HCT116 (cell line): Measurements from ENCODE around the gene TESK1.

Experiments used
- CTCF ChIP-seq, 3 experiments: fragments of 200-600 bp in 1 of 3; sonication (generic) in 1 of 3; IDR thresholded peaks in 2 of 3; conservative IDR thresholded peaks in 1 of 3; 2 replicates each; pipeline ENCODE4 v1.5.1; 2012 to 2017; ENCODE audit warnings: low read depth in 2 of 3, low read length in 2 of 3, antibody characterized with exemption in 1 of 3, borderline replicate concordance in 1 of 3, control low read depth in 1 of 3, mild to moderate bottlenecking in 1 of 3, mixed read lengths in 1 of 3, mixed run types in 1 of 3, moderate library complexity in 1 of 3; ENCODE audit not compliant: insufficient read depth in 1 of 3
- ELF1 ChIP-seq: IDR thresholded peaks from 2 replicates; pipeline ENCODE4 v1.6.1; 2012; ENCODE audit warnings: low read depth, borderline replicate concordance
- EZH2 ChIP-seq: fragments of 200-600 bp; sonication (generic); IDR thresholded peaks from 2 replicates; pipeline ENCODE4 v1.6.1; 2017; ENCODE audit warnings: antibody characterized with exemption, mixed run types
- FOSL1 ChIP-seq: IDR thresholded peaks from 2 replicates; pipeline ENCODE4 v1.6.1; 2012; ENCODE audit warnings: low read depth
- POLR2A ChIP-seq: IDR thresholded peaks from 2 replicates; pipeline ENCODE4 v1.7.0; 2011; ENCODE audit warnings: borderline replicate concordance; ENCODE audit not compliant: insufficient read depth, insufficient read length; ENCODE audit errors: extremely low read depth
- POLR2AphosphoS5 ChIP-seq: IDR thresholded peaks from 2 replicates; pipeline ENCODE4 v1.6.1; 2011; ENCODE audit warnings: mild to moderate bottlenecking, low read depth, low read length, moderate library complexity
- RAD21 ChIP-seq: IDR thresholded peaks from 2 replicates; pipeline ENCODE4 v1.6.1; 2012; ENCODE audit warnings: low read depth, mild to moderate bottlenecking
- SIN3A ChIP-seq: IDR thresholded peaks from 2 replicates; pipeline ENCODE4 v1.6.1; 2012; ENCODE audit warnings: low read depth
- SRF ChIP-seq: IDR thresholded peaks from 2 replicates; pipeline ENCODE4 v1.6.1; 2012; ENCODE audit warnings: low read depth
- TCF7L2 ChIP-seq: IDR thresholded peaks from 2 replicates; pipeline ENCODE4 v1.7.0; 2011; ENCODE audit warnings: borderline replicate concordance, inconsistent platforms; ENCODE audit not compliant: insufficient read depth, insufficient read length; ENCODE audit errors: extremely low read depth
- ZNF274 ChIP-seq: fragments of 200-500 bp; sonication (Bioruptor generic); IDR thresholded peaks from 2 replicates; pipeline ENCODE4 v1.6.1; 2014; ENCODE audit warnings: mild to moderate bottlenecking, low read depth, low read length, inconsistent platforms
- TF ChIP-seq, protein P1 (sequence below): IDR thresholded peaks from 2 replicates; pipeline ENCODE4 v1.6.1; 2012; ENCODE audit warnings: low read depth

DNA sequence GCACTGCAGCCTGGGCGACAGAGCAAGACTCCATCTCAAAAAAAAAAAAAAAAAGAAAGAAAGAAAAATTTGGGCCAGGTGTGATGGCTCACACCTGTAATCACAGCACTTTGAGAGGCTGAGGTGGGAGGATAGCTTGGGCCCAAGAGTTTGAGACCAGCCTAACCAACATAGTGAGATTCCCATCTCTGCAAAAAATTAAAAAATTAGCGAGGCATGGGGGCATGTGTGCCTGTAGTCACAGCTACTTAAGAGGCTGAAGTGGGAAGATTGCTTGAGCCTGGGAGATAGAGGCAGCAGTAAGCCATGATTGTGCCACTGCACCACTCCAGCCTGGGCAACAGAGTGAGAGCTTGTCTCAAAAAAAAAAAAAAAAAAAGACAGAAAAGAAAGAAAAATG, 48.5 kb downstream of the TESK1 start:
- TF ChIP-seq POLR2A (no peak), TCF7L2 (no peak), SRF (no peak), EZH2 (no peak), POLR2AphosphoS5 (no peak), RAD21 (no peak), CTCF (IDR thresholded peaks at IDR 0.05 in 2 of 3, conservative IDR thresholded peaks at IDR 0.05 in 1 of 3; ENCODE audit: borderline replicate concordance in 1 of 3, insufficient read depth in 1 of 3, low read depth in 2 of 3, low read length in 2 of 3) (no peak), ZNF274 (no peak), FOSL1 (no peak), SIN3A (no peak), ELF1 (no peak)
- TF ChIP-seq, protein P1, sequence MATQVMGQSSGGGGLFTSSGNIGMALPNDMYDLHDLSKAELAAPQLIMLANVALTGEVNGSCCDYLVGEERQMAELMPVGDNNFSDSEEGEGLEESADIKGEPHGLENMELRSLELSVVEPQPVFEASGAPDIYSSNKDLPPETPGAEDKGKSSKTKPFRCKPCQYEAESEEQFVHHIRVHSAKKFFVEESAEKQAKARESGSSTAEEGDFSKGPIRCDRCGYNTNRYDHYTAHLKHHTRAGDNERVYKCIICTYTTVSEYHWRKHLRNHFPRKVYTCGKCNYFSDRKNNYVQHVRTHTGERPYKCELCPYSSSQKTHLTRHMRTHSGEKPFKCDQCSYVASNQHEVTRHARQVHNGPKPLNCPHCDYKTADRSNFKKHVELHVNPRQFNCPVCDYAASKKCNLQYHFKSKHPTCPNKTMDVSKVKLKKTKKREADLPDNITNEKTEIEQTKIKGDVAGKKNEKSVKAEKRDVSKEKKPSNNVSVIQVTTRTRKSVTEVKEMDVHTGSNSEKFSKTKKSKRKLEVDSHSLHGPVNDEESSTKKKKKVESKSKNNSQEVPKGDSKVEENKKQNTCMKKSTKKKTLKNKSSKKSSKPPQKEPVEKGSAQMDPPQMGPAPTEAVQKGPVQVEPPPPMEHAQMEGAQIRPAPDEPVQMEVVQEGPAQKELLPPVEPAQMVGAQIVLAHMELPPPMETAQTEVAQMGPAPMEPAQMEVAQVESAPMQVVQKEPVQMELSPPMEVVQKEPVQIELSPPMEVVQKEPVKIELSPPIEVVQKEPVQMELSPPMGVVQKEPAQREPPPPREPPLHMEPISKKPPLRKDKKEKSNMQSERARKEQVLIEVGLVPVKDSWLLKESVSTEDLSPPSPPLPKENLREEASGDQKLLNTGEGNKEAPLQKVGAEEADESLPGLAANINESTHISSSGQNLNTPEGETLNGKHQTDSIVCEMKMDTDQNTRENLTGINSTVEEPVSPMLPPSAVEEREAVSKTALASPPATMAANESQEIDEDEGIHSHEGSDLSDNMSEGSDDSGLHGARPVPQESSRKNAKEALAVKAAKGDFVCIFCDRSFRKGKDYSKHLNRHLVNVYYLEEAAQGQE, result no peak
